Measurements from ENCODE around the gene NKX3-2.
"Not testable (repeated sequence)": the region's sequence is repeated elsewhere in the genome, so short reads cannot be mapped to it uniquely, and the experiment has no call there.

The NKX3-2 gene

GRCh38 chr4:13543839-13544605 lies at the start of gene NKX3-2:
Gene NKX3-2 (minus strand): TSS chr4:13544508. CDS start chr4:13544414, 94 bp downstream.
- Histone ChIP-seq H3K36me3 (ENCODE audit: control insufficient read depth, insufficient read depth, low read length) (no peaks in the 10 kb centered on the region), H3K27me3 (ENCODE audit: control insufficient read depth, insufficient read depth, low read length) (peaks cover 94% of the 10 kb centered on the region), H3K4me3 (ENCODE audit: low read length) (peak within 1 kb of the TSS; percentile 28), H3K4me1 (ENCODE audit: control insufficient read depth, insufficient read depth, low read length) (peaks cover 22% of the 10 kb centered on the region), H3K9ac (ENCODE audit: low read length) (peak within 1 kb of the TSS; percentile 50), H3K9me3 (ENCODE audit: control insufficient read depth, low read length) (no peaks in the 10 kb centered on the region)

GRCh38 chr4:13592220-13592619 lies 47.9 kb upstream of the NKX3-2 start:
- Histone ChIP-seq H3K36me3 (ENCODE audit: control insufficient read depth, insufficient read depth, low read length) (no peaks in the 10 kb centered on the region), H3K4me3 (ENCODE audit: low read length) (no peak overlapping the region), H3K9ac (ENCODE audit: low read length) (no peak overlapping the region), H3K9me3 (ENCODE audit: control insufficient read depth, low read length) (no peaks in the 10 kb centered on the region), H3K27me3 (ENCODE audit: control insufficient read depth, insufficient read depth, low read length) (no peaks in the 10 kb centered on the region), H3K4me1 (ENCODE audit: control insufficient read depth, insufficient read depth, low read length) (no peaks in the 10 kb centered on the region)

- Histone ChIP-seq H3K9ac (ENCODE audit: low read length) (no peak overlapping the region), H3K4me1 (ENCODE audit: control insufficient read depth, insufficient read depth, low read length) (no peaks in the 10 kb centered on the region), H3K9me3 (ENCODE audit: control insufficient read depth, low read length) (no peaks in the 10 kb centered on the region), H3K4me3 (ENCODE audit: low read length) (no peak overlapping the region), H3K36me3 (ENCODE audit: control insufficient read depth, insufficient read depth, low read length) (no peaks in the 10 kb centered on the region), H3K27me3 (ENCODE audit: control insufficient read depth, insufficient read depth, low read length) (no peaks in the 10 kb centered on the region)
Measured at GRCh38 chr4:13590766-13591165, 46.5 kb upstream of the NKX3-2 start.

DNA sequence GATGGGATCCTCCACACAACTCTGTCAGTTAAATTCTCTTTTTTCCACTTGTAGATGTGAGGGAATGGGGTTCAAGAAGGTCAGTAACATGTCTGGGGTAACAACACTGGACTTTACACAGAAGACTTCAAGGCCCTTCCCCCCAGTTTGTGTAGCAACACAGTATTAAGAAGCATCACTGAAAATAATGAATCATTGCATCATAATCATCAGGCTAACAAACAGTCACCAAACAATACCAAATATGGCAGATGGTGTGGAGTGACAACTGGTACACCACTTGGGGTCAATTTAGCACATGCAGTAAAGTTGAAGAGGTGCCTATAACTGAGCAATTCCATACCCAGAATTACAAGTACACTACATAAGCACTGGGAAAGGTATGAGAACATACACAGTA lies 44.6 kb upstream of the NKX3-2 start:
- Histone ChIP-seq H3K9me3 (ENCODE audit: control insufficient read depth, low read length) (no peaks in the 10 kb centered on the region), H3K36me3 (ENCODE audit: control insufficient read depth, insufficient read depth, low read length) (no peaks in the 10 kb centered on the region), H3K4me3 (ENCODE audit: low read length) (no peak overlapping the region), H3K4me1 (ENCODE audit: control insufficient read depth, insufficient read depth, low read length) (no peaks in the 10 kb centered on the region), H3K9ac (ENCODE audit: low read length) (no peak overlapping the region), H3K27me3 (ENCODE audit: control insufficient read depth, insufficient read depth, low read length) (no peaks in the 10 kb centered on the region)

DNA sequence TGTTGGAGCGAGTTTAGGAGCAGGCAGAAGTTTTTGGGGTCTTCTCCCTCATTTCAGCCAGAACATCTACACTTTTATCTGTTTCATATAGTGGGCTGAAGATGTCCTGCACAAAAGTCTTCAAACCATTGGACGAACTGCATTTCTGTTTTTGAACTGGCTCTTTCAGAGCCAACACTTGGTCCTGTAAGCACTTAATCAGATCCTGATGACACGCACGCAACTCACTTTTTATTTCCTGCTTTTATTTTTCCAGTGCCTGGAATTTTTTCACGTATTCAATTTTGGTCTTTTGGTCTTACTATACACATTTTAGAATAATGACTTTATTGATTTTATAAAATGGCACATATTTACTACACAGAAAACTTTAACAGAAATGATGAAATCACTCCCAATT lies 40.2 kb upstream of the NKX3-2 start:
- Histone ChIP-seq H3K27me3 (ENCODE audit: control insufficient read depth, insufficient read depth, low read length) (no peaks in the 10 kb centered on the region), H3K4me3 (ENCODE audit: low read length) (no peak overlapping the region), H3K9me3 (ENCODE audit: control insufficient read depth, low read length) (no peaks in the 10 kb centered on the region), H3K36me3 (ENCODE audit: control insufficient read depth, insufficient read depth, low read length) (no peaks in the 10 kb centered on the region), H3K4me1 (ENCODE audit: control insufficient read depth, insufficient read depth, low read length) (no peaks in the 10 kb centered on the region), H3K9ac (ENCODE audit: low read length) (no peak overlapping the region)

DNA sequence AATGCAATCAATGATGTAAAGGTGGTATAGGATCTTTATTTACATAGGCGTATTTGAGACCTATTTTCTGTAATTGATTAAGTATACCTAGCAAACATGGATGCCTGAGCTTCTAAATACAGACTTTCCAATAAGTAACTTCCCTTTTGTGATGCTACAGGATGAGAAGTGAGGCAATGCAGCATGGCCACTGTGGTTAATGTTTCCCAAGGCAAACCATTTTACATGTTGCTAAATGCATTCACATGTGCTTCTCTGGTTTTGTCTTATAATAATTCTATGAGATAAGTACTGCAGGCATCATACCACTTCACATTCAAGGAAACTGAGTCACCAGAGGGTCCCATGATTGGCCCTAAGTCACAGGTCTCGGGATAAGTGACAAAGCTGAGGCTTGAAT lies 35.7 kb upstream of the NKX3-2 start:
- Histone ChIP-seq H3K36me3 (ENCODE audit: control insufficient read depth, insufficient read depth, low read length) (no peaks in the 10 kb centered on the region), H3K4me3 (ENCODE audit: low read length) (no peak overlapping the region), H3K4me1 (ENCODE audit: control insufficient read depth, insufficient read depth, low read length) (no peaks in the 10 kb centered on the region), H3K27me3 (ENCODE audit: control insufficient read depth, insufficient read depth, low read length) (no peaks in the 10 kb centered on the region), H3K9ac (ENCODE audit: low read length) (no peak overlapping the region), H3K9me3 (ENCODE audit: control insufficient read depth, low read length) (no peaks in the 10 kb centered on the region)

- Histone ChIP-seq H3K27me3 (ENCODE audit: control insufficient read depth, insufficient read depth, low read length) (no peaks in the 10 kb centered on the region), H3K4me3 (ENCODE audit: low read length) (no peak overlapping the region), H3K4me1 (ENCODE audit: control insufficient read depth, insufficient read depth, low read length) (no peaks in the 10 kb centered on the region), H3K9ac (ENCODE audit: low read length) (no peak overlapping the region), H3K36me3 (ENCODE audit: control insufficient read depth, insufficient read depth, low read length) (peaks cover under 1% of the 10 kb centered on the region), H3K9me3 (ENCODE audit: control insufficient read depth, low read length) (no peaks in the 10 kb centered on the region)
Measured at GRCh38 chr4:13577660-13578059, 33.4 kb upstream of the NKX3-2 start.

GRCh38 chr4:13570916-13571315 lies 26.6 kb upstream of the NKX3-2 start:
- H3K4me3 ChIP-seq (ENCODE audit: low read length) = no peak overlapping the region
- peaks cover 7% of the 10 kb centered on the region for H3K36me3 ChIP-seq (ENCODE audit: control insufficient read depth, insufficient read depth, low read length)
- no peaks in the 10 kb centered on the region for H3K4me1 ChIP-seq (ENCODE audit: control insufficient read depth, insufficient read depth, low read length)
- no peak overlapping the region for H3K9ac ChIP-seq (ENCODE audit: low read length)
- no peaks in the 10 kb centered on the region for H3K9me3 ChIP-seq (ENCODE audit: control insufficient read depth, low read length)
- no peaks in the 10 kb centered on the region for H3K27me3 ChIP-seq (ENCODE audit: control insufficient read depth, insufficient read depth, low read length)

DNA sequence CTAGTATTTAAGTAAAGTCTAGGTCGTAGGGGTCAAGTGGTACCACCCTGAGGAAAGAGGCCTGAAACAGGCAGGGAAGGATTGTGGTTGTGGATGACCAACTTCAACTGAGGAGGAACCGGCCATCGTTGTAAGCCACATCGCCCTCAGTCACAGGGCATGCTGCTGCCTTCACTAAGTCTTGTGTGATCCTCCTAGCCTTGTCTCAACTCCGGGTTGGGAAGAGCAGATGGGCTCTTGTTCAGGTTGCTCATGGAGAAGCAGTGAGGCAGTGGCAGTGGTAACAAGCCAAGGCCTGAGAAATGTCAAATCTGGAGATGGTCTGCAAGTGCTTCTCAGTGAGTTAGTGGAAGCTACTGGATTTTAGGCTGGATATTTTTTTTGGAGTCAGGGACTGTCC lies 22.8 kb upstream of the NKX3-2 start:
- no peak overlapping the region for H3K4me3 ChIP-seq (ENCODE audit: low read length)
- H3K36me3 ChIP-seq (ENCODE audit: control insufficient read depth, insufficient read depth, low read length) = peaks cover 2% of the 10 kb centered on the region
- H3K9me3 ChIP-seq (ENCODE audit: control insufficient read depth, low read length) = no peaks in the 10 kb centered on the region
- H3K27me3 ChIP-seq (ENCODE audit: control insufficient read depth, insufficient read depth, low read length) = no peaks in the 10 kb centered on the region
- no peaks in the 10 kb centered on the region for H3K4me1 ChIP-seq (ENCODE audit: control insufficient read depth, insufficient read depth, low read length)
- no peak overlapping the region for H3K9ac ChIP-seq (ENCODE audit: low read length)

DNA sequence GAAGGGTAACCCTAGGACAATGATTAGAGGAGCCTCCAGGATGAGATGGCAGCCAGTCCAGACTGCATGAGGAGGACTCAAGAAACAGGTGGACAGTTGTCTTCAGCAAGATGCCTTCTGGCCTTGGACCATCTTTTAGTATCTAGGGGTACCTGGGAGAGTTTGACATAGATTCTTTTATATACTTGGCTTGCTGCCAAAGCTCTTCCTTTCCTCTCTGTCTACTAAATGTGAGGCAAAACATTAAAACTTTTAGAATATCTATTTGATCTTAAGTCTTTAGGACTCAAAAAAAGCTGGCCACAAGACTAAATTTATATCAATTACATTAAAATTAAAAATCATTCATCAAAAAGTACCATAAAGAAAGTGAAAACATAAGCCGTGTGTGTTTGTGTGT lies 18.6 kb upstream of the NKX3-2 start:
- no peaks in the 10 kb centered on the region for H3K9me3 ChIP-seq (ENCODE audit: control insufficient read depth, low read length)
- H3K4me1 ChIP-seq (ENCODE audit: control insufficient read depth, insufficient read depth, low read length) = no peaks in the 10 kb centered on the region
- no peak overlapping the region for H3K4me3 ChIP-seq (ENCODE audit: low read length)
- no peaks in the 10 kb centered on the region for H3K36me3 ChIP-seq (ENCODE audit: control insufficient read depth, insufficient read depth, low read length)
- no peak overlapping the region for H3K9ac ChIP-seq (ENCODE audit: low read length)
- H3K27me3 ChIP-seq (ENCODE audit: control insufficient read depth, insufficient read depth, low read length) = no peaks in the 10 kb centered on the region

DNA sequence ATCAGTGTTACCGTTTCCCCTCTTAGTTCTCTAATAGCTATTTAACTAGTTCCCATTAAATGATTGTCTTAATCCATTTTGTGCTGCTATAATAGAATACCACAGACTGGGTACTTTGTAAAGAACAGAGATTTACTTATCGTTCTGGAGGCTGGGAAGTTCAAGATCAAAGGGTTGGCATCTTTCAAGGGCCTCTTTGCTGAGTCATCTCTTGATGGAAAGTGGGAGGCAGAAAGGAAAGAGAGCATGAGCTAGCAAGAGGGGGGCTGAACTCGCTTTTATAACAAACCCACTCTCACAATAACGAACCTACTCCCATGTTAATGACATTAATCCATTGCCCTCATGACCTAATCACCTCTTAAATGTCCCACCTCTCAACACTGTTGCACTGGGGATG lies 17.4 kb upstream of the NKX3-2 start:
- H3K4me3 ChIP-seq (ENCODE audit: low read length) = no peak overlapping the region
- no peaks in the 10 kb centered on the region for H3K4me1 ChIP-seq (ENCODE audit: control insufficient read depth, insufficient read depth, low read length)
- H3K9ac ChIP-seq (ENCODE audit: low read length) = no peak overlapping the region
- no peaks in the 10 kb centered on the region for H3K9me3 ChIP-seq (ENCODE audit: control insufficient read depth, low read length)
- no peaks in the 10 kb centered on the region for H3K27me3 ChIP-seq (ENCODE audit: control insufficient read depth, insufficient read depth, low read length)
- H3K36me3 ChIP-seq (ENCODE audit: control insufficient read depth, insufficient read depth, low read length) = no peaks in the 10 kb centered on the region

DNA sequence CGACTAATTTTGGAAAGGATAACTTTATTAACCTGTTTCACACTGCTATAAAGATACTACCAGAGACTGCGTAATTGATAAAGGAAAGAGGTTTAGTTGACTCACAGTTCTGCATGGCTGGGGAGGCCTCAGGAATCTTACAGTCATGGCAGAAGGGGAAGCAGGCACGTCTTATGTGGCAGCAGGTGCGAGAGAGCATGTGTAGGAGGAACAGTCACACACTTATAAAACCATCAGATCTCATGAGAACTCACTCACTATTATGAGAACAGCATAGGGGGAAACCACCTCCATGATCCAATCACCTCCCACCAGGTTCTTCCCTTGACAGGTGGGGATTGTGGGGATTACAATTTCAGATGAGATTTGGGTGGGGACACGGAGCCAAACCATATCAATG lies 15.8 kb upstream of the NKX3-2 start:
- H3K9me3 ChIP-seq (ENCODE audit: control insufficient read depth, low read length); H3K4me3 ChIP-seq (ENCODE audit: low read length); H3K36me3 ChIP-seq (ENCODE audit: control insufficient read depth, insufficient read depth, low read length); H3K27me3 ChIP-seq (ENCODE audit: control insufficient read depth, insufficient read depth, low read length); H3K9ac ChIP-seq (ENCODE audit: low read length); H3K4me1 ChIP-seq (ENCODE audit: control insufficient read depth, insufficient read depth, low read length): not testable (repeated sequence)

DNA sequence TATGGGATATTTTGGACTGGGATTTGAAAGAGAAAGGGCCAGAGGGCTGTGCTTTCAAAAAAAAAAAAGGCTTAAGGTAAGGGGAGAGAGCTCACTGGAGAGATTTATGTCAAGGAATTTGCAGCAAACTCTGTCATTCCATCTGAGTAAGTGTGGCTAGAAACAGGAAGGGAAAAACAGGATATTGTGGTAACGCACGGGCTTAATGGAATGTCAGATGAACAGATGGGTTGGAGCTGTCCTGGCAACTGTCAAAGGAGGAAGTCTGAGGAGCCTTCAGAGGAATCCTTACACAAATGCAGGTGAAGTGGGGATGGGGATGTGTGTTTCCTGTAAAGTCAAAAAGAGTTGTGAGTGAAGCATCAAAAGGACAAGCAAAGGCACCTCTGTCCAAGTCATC lies 15.1 kb upstream of the NKX3-2 start:
- Histone ChIP-seq H3K9ac (ENCODE audit: low read length) (no peak overlapping the region), H3K27me3 (ENCODE audit: control insufficient read depth, insufficient read depth, low read length) (no peaks in the 10 kb centered on the region), H3K4me3 (ENCODE audit: low read length) (no peak overlapping the region), H3K9me3 (ENCODE audit: control insufficient read depth, low read length) (no peaks in the 10 kb centered on the region), H3K4me1 (ENCODE audit: control insufficient read depth, insufficient read depth, low read length) (no peaks in the 10 kb centered on the region), H3K36me3 (ENCODE audit: control insufficient read depth, insufficient read depth, low read length) (no peaks in the 10 kb centered on the region)

All from mucosa of stomach (tissue), 1 donor.